HCT116 (cell line): ENCODE measurements around the gene LRCH4. TPM values are rescaled to one million over a fixed set of nuclear protein-coding genes. Genes with fewer than 3 reads are reported as not detected.

Experiments
- ATAC-seq: fragments of 200-7000 bp; cut with Tn5 transposase; 2 replicates; pipeline ENCODE4 v1.9.1; 2020; ENCODE audit warnings: mild to moderate bottlenecking, moderate library complexity
- BruUV-seq: library from RNA; stranded (reverse); fragments of 400-500 nt; replicated peaks from 2 replicates; lab custom pipeline; 2021; lab: Mats Ljungman, UMichigan
- CTCF ChIA-PET: fragments of 300-600 bp; sonication (Branson Sonifier 250); formaldehyde crosslinking; loops from one replicate; lab custom pipeline; 2021; ENCODE audit warnings: antibody characterized with exemption; lab: Charles Lee
- POLR2A ChIA-PET: fragments of 300-600, 350-600 bp; sonication (Branson Sonifier 250); formaldehyde crosslinking; loops from one replicate; lab custom pipeline; 2021; ENCODE audit warnings: antibody characterized with exemption; lab: Charles Lee
- RAD21 ChIA-PET, 2 experiments: fragments of 300-600 bp; sonication (Branson Sonifier 250); formaldehyde crosslinking; loops; one replicate each; lab custom pipeline; 2023; ENCODE audit warnings: low total read pairs in 2 of 2; ENCODE audit not compliant: uncharacterized antibody in 2 of 2, unreplicated experiment in 2 of 2, low non-redundant PET in 1 of 2; lab: Charles Lee
- DNase-seq: peaks from one replicate; pipeline ENCODE4 v3.0.0-alpha.2; 2010; ENCODE audit warnings: low read depth, low spot score
- H2AFZ ChIP-seq: fragments of 200-600 bp; shearing (Covaris generic), sonication (generic); 2 replicates; pipeline ENCODE4 v1.6.1; 2017; ENCODE audit warnings: low read depth, mixed run types, mixed read lengths, antibody characterized with exemption, low read length; ENCODE audit not compliant: poor library complexity, severe bottlenecking
- H3K27ac ChIP-seq: 2 replicates; pipeline ENCODE4 v1.5.1; 2012; ENCODE audit warnings: low read depth, low read length
- H3K27me3 ChIP-seq: fragments of 200-600 bp; sonication (generic); 2 replicates; pipeline ENCODE4 v1.6.1; 2016; ENCODE audit warnings: mixed run types, low read length, mixed read lengths; ENCODE audit not compliant: insufficient read depth
- H3K36me3 ChIP-seq, 2 experiments: fragments of 200-500 bp in 1 of 2; fragments of 200-600 bp in 1 of 2; sonication (Bioruptor generic) in 1 of 2; sonication (generic) in 1 of 2; 2 replicates each; pipeline versions ENCODE4 v1.5.1 to v1.6.1; 2014 to 2016; ENCODE audit warnings: low read length in 2 of 2, inconsistent platforms in 1 of 2, mixed read lengths in 1 of 2, mixed run types in 1 of 2; ENCODE audit not compliant: insufficient read depth in 2 of 2, control insufficient read depth in 1 of 2
- H3K4me1 ChIP-seq, 2 experiments: fragments of 200-600 bp in 1 of 2; sonication (generic) in 1 of 2; 2 replicates each; pipeline versions ENCODE4 v1.5.1 to v1.6.1; 2012 to 2017; ENCODE audit warnings: low read length in 2 of 2, inconsistent platforms in 1 of 2, mild to moderate bottlenecking in 1 of 2, mixed read lengths in 1 of 2, mixed run types in 1 of 2, moderate library complexity in 1 of 2; ENCODE audit not compliant: insufficient read depth in 2 of 2, control insufficient read depth in 1 of 2
- H3K4me2 ChIP-seq: fragments of 200-600 bp; sonication (generic); 2 replicates; pipeline ENCODE4 v1.6.1; 2017; ENCODE audit warnings: mixed run types, low read length, mixed read lengths
- H3K4me3 ChIP-seq, 2 experiments: fragments of 200-600 bp in 1 of 2; sonication (generic) in 1 of 2; replicated peaks in 1 of 2; 2 replicates each; pipeline ENCODE4 v1.5.1; 2011 to 2016; ENCODE audit warnings: low read length in 2 of 2, control low read depth in 1 of 2, low read depth in 1 of 2, mild to moderate bottlenecking in 1 of 2, mixed read lengths in 1 of 2, mixed run types in 1 of 2
- H3K79me2 ChIP-seq: fragments of 200-600 bp; sonication (generic); 2 replicates; pipeline ENCODE4 v1.6.1; 2017; ENCODE audit warnings: mild to moderate bottlenecking, mixed run types, low read length, moderate library complexity, mixed read lengths; ENCODE audit not compliant: insufficient read depth
- H3K9ac ChIP-seq: fragments of 200-600 bp; sonication (generic); 2 replicates; pipeline ENCODE4 v1.6.1; 2016; ENCODE audit warnings: low read length, mixed read lengths
- H3K9me2 ChIP-seq: fragments of 200-600 bp; sonication (generic), shearing (Covaris generic); 2 replicates; pipeline ENCODE4 v1.6.1; 2017; ENCODE audit warnings: mixed run types, mild to moderate bottlenecking, moderate library complexity; ENCODE audit not compliant: insufficient read depth
- H3K9me3 ChIP-seq, 2 experiments: fragments of 200-500 bp in 1 of 2; fragments of 200-600 bp in 1 of 2; sonication (Bioruptor generic) in 1 of 2; sonication (generic) in 1 of 2; 2 replicates each; pipeline ENCODE4 v1.6.1; 2014 to 2017; ENCODE audit warnings: low read length in 2 of 2, mixed read lengths in 2 of 2, inconsistent platforms in 1 of 2, low read depth in 1 of 2, mild to moderate bottlenecking in 1 of 2, mixed run types in 1 of 2, moderate library complexity in 1 of 2; ENCODE audit not compliant: control insufficient read depth in 1 of 2, insufficient read depth in 1 of 2
- H4K20me1 ChIP-seq: fragments of 200-600 bp; sonication (generic), shearing (Covaris generic); 2 replicates; pipeline ENCODE4 v1.6.1; 2017; ENCODE audit warnings: mixed run types, mild to moderate bottlenecking, moderate library complexity; ENCODE audit not compliant: insufficient read depth
- ATF3 ChIP-seq: IDR thresholded peaks from 2 replicates; pipeline ENCODE4 v1.6.1; 2012
- CTCF ChIP-seq, 3 experiments: fragments of 200-600 bp in 1 of 3; sonication (generic) in 1 of 3; IDR thresholded peaks in 2 of 3; conservative IDR thresholded peaks in 1 of 3; 2 replicates each; pipeline ENCODE4 v1.5.1; 2012 to 2017; ENCODE audit warnings: low read depth in 2 of 3, low read length in 2 of 3, antibody characterized with exemption in 1 of 3, borderline replicate concordance in 1 of 3, control low read depth in 1 of 3, mild to moderate bottlenecking in 1 of 3, mixed read lengths in 1 of 3, mixed run types in 1 of 3, moderate library complexity in 1 of 3; ENCODE audit not compliant: insufficient read depth in 1 of 3
- EGR1 ChIP-seq: IDR thresholded peaks from 2 replicates; pipeline ENCODE4 v1.6.1; 2012; ENCODE audit warnings: low read depth
- EZH2 ChIP-seq: fragments of 200-600 bp; sonication (generic); IDR thresholded peaks from 2 replicates; pipeline ENCODE4 v1.6.1; 2017; ENCODE audit warnings: antibody characterized with exemption, mixed run types
- JUND ChIP-seq: IDR thresholded peaks from 2 replicates; pipeline ENCODE4 v1.6.1; 2012
- SRF ChIP-seq: IDR thresholded peaks from 2 replicates; pipeline ENCODE4 v1.6.1; 2012; ENCODE audit warnings: low read depth
- TCF7L2 ChIP-seq: IDR thresholded peaks from 2 replicates; pipeline ENCODE4 v1.7.0; 2011; ENCODE audit warnings: borderline replicate concordance, inconsistent platforms; ENCODE audit not compliant: insufficient read depth, insufficient read length; ENCODE audit errors: extremely low read depth
- ZBTB33 ChIP-seq: IDR thresholded peaks from 2 replicates; pipeline ENCODE4 v1.6.1; 2011; ENCODE audit warnings: mild to moderate bottlenecking, low read length, moderate library complexity; ENCODE audit not compliant: insufficient replicate concordance; ENCODE audit errors: extremely low read depth
- ZFX ChIP-seq: fragments of 450-650 bp; IDR thresholded peaks from 2 replicates; pipeline ENCODE4 v1.6.1; 2017
- ZNF274 ChIP-seq: fragments of 200-500 bp; sonication (Bioruptor generic); IDR thresholded peaks from 2 replicates; pipeline ENCODE4 v1.6.1; 2014; ENCODE audit warnings: mild to moderate bottlenecking, low read depth, low read length, inconsistent platforms
- intact Hi-C: fragments of 100-400 bp; cut with micrococcal nuclease; formaldehyde crosslinking; loops from 2 replicates; pipeline ENCODE4 v1.10.0; 2022
- total RNA-seq: library from RNA; stranded (reverse); gene quantifications from one replicate; pipeline ENCODE4 v1.2.1, GENCODE V29; 2021; ENCODE audit not compliant: unreplicated experiment

The LRCH4 gene
- total RNA-seq, 1 experiment from 2014 or later = 47.9 TPM

GRCh38 chr7:100591596-100591995 is 5.7 kb upstream of the LRCH4 start:
- H3K36me3 ChIP-seq = no peaks in the 10 kb centered on the region
- no peaks in the 10 kb centered on the region for H3K9me3 ChIP-seq
- ChIA-PET POLR2A (no interaction called here), CTCF (no interaction called here), RAD21 (interaction anchor here in 1 of 2 experiments (1.0 kb wide), 1 partner anchor 18 kb away, joined by 3 read pairs; no protein-coding TSS in a partner anchor)
- no peak overlapping the region for H3K9ac ChIP-seq
- no peak overlapping the region for H3K4me3 ChIP-seq
- intact Hi-C loops = no loop called here
- no peaks in the 10 kb centered on the region for H3K79me2 ChIP-seq
- no peak overlapping the region for H3K4me2 ChIP-seq
- TF ChIP-seq ZNF274 (no peak), JUND (no peak), ZFX (no peak), ATF3 (no peak), TCF7L2 (no peak), ZBTB33 (no peak), EGR1 (no peak), EZH2 (no peak), SRF (no peak), CTCF (IDR thresholded peaks at IDR 0.05 in 2 of 3, conservative IDR thresholded peaks at IDR 0.05 in 1 of 3; ENCODE audit: borderline replicate concordance in 1 of 3, insufficient read depth in 1 of 3, low read depth in 2 of 3, low read length in 2 of 3) (no peak)
- H4K20me1 ChIP-seq = no peaks in the 10 kb centered on the region
- BruUV-seq = no TSS peak
- no peaks in the 10 kb centered on the region for H3K27me3 ChIP-seq
- no peaks in the 10 kb centered on the region for H3K9me2 ChIP-seq
- peaks cover 0 to 5% of the 10 kb centered on the region in 2 experiments; a peak in 3 of 4 replicates for H3K4me1 ChIP-seq
- no peak overlapping the region for H2AFZ ChIP-seq
- ATAC-seq (no peak), DNase-seq (no peak)
- no peak overlapping the region for H3K27ac ChIP-seq
